ENCODE measurements around the gene HSPG2.
"Not testable (repeated sequence)": the region's sequence is repeated elsewhere in the genome, so short reads cannot be mapped to it uniquely, and the experiment has no call there.

Gene HSPG2

GRCh38 chr1:21937034-21937371 lies at the start of gene HSPG2:
Gene HSPG2, minus strand, starts transcription at chr1:21937310. Its CDS starts 93 bp downstream, at chr1:21937217.
- no peak for DNase-seq

- DNase-seq = not testable (repeated sequence)
Measured at GRCh38 chr1:21986386-21986785, 49.3 kb upstream of the HSPG2 start.

GRCh38 chr1:21985893-21986292 lies 48.8 kb upstream of the HSPG2 start:
- DNase-seq = not testable (repeated sequence)

GRCh38 chr1:21983539-21983938 lies 46.4 kb upstream of the HSPG2 start:
- not testable (repeated sequence) for DNase-seq

- not testable (repeated sequence) for DNase-seq
Measured at GRCh38 chr1:21982122-21982521, 45.0 kb upstream of the HSPG2 start.

GRCh38 chr1:21981253-21981652 lies 44.1 kb upstream of the HSPG2 start:
- not testable (repeated sequence) for DNase-seq

- DNase-seq = not testable (repeated sequence)
Measured at GRCh38 chr1:21980515-21981220, 43.6 kb upstream of the HSPG2 start.

- DNase-seq = not testable (repeated sequence)
Measured at GRCh38 chr1:21978209-21978608, 41.1 kb upstream of the HSPG2 start.

GRCh38 chr1:21976703-21977239 lies 39.7 kb upstream of the HSPG2 start, which contains the start of gene CELA3B:
Gene CELA3B, plus strand, starts transcription at chr1:21977022. Its CDS starts 18 bp downstream, at chr1:21977040.
- not testable (repeated sequence) for DNase-seq

- DNase-seq = not testable (repeated sequence)
Measured at GRCh38 chr1:21975296-21975695, 38.2 kb upstream of the HSPG2 start.

- DNase-seq = not testable (repeated sequence)
Measured at GRCh38 chr1:21974699-21975098, 37.6 kb upstream of the HSPG2 start.

- not testable (repeated sequence) for DNase-seq
Measured at GRCh38 chr1:21973948-21974347, 36.8 kb upstream of the HSPG2 start.

GRCh38 chr1:21972973-21973441 lies 35.9 kb upstream of the HSPG2 start:
- not testable (repeated sequence) for DNase-seq

- DNase-seq = not testable (repeated sequence)
Measured at GRCh38 chr1:21970523-21970922, 33.4 kb upstream of the HSPG2 start.

GRCh38 chr1:21969066-21969465 lies 32.0 kb upstream of the HSPG2 start:
- DNase-seq = not testable (repeated sequence)

- DNase-seq = not testable (repeated sequence)
Measured at GRCh38 chr1:21967216-21967615, 30.1 kb upstream of the HSPG2 start.

GRCh38 chr1:21966247-21967000 lies 29.3 kb upstream of the HSPG2 start:
- no peak for DNase-seq

- peak; percentile 85 for DNase-seq
Measured at GRCh38 chr1:21963477-21964217, 26.5 kb upstream of the HSPG2 start.

GRCh38 chr1:21961799-21962198 lies 24.7 kb upstream of the HSPG2 start:
- DNase-seq = no peak

- no peak for DNase-seq
Measured at GRCh38 chr1:21961337-21961736, 24.2 kb upstream of the HSPG2 start.

- DNase-seq = peak; percentile 43
Measured at GRCh38 chr1:21956720-21957552, 19.8 kb upstream of the HSPG2 start.

All from stimulated activated CD4-positive, alpha-beta T cell treated with anti-CD3 and anti-CD28 coated beads, Interleukin-4, amount 100 ng/mL, for 24 hours (primary cell).